HG03103 (cell line): ENCODE results near the gene FAM229A.

Source experiments
- ATAC-seq: cut with Tn5 transposase; IDR thresholded peaks from one replicate; pipeline ENCODE4 v1.9.1; 2021; ENCODE audit warnings: low read depth; ENCODE audit not compliant: unreplicated experiment

Gene FAM229A

DNA sequence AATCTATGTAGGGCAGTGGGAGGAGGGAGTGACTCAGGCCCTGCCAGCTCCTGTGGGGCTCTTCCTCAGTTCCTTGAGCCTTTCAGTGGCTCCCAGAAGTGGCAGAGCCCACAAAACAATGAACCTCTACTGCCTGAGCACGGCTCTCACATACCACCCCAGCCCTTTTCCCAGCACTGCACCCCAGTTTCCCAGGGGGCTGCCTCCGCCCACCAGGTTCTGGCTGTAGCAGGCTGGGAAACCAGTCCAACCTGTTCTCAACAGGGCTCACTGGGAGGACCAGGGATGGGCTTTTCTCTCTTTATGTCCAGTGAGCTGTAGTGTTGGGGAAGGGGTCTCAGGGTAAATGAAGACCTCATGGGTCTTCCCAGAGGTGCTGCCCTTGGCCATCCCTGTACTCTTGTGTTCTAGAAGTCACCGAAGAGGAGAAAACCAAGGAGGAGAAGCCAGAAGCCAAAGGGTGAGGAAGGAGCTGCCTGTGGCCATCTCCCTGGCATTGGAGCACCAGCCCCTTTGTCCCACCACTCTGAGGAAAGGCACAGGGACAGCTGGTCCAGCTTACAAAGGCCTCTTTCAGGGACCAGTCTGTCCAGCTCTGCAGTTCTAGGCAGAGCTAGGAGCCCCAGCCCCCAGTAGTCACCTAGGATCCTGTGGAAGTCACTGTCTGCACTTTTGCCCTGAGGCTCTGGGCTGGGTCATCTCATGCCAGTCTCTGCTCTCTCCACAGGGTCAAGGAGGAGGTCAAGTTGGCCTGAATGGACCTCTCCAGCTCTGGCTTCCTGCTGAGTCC is 29.8 kb downstream of the FAM229A start:
- ATAC-seq, result no peak

DNA sequence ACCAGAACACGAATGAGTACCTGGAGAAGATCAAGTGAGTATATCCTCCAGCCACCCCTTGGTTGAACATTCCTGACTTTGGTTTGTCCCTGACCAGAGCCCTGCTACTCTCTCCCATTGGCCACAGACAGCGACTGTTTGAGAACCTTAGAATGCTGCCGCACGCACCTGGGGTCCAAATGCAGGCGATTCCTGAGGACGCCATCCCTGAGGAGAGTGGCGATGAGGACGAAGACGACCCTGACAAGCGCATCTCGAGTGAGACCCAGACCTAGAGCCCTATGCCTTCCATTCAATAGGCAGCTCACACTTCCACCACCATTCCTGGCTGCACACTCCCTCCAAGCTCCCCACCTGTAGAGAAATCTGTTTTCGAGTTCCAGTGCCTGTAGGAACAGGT is 30.7 kb downstream of the FAM229A start:
- ATAC-seq, result no peak

DNA sequence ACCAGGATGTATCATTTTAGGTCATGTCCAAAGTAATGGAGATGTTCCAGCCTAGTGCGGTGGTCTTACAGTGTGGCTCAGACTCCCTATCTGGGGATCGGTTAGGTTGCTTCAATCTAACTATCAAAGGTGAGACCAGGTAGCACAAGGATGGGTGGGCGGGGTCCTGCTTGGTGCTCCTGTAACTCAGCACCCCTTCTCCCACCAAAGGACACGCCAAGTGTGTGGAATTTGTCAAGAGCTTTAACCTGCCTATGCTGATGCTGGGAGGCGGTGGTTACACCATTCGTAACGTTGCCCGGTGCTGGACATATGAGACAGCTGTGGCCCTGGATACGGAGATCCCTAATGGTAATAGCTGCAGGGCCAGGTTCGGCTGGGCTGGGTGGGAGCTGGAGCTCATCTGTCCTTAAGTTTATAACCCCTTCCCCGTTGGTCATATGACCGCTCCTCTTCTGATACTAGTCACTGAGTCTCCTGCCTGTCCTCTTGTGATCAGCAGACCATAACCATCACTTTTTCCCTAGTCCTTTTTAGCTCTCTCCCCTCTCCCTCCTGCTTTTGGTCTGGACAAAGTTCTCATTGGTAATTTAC is 31.6 kb downstream of the FAM229A start:
- no peak for ATAC-seq

DNA sequence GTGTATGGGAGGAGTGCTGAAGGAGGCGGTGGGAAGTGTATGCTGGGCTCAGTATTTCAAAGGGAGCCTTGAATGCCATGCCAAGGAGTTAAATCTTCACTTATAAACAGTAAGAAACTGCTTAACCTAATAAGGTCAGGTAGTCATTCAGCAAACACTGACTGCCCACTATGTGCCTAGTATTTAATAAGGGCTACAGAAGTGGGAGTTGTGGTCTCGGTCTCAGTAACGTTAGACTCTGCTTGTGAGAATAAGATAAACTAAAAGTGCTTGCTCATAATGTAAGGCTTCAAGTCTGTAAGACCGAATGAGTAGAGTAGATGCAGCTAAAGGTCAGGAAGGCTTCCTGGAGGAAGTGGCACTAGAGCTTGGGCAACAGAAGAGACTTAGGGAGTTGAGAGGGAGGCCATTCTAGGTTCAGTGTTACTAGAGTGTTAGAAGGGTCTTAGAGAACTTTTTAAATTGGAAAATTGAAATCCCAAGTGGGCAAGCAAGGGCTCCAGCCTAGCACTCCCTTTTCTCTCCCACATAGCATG is 32.3 kb downstream of the FAM229A start:
- no peak for ATAC-seq

DNA sequence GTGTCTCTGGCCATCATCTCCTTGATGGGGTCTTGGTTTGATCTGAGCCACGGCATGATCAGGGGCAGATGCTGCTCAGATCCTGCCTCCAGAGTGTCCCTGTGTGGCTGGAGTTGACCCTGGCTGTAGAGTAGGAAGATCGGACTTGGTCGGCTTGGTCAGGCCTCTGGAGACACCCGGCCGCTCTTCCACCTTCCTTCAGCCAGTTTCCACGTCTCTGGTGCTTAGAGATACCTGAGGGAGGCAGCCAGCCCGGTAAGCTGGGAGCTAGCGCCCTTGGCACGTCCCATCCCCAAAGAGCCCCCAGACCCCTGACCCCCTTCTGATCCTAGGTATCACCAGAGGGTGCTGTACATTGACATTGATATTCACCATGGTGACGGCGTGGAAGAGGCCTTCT is 35.1 kb downstream of the FAM229A start:
- no peak for ATAC-seq

DNA sequence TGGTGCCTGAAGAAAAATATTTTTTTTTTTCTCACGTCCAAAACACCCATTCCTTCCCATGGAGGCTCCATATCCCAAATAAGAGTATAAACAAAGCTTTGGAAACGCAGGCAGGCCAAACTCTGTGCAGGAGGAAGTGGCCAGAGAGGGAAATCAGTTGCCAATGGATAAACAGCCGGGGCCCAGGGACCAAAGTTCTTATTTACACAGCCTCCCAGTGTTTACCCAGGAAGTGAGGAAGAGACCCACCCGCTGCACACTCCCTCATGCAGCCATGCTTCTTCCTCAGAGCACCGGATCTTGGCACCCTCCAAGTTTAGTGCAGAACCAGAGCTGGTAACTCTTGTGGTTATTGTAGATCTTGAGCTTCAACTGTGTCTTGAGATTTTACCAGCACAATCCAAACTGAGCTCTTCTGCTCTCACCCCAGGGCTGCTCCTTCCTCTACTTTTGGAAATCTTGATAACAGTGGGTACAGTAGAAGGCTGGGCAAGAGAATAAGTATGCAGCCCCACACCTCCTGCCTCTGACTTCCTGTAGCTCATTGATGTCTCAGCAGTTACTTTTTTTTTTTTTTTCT is 40.5 kb downstream of the FAM229A start:
- no peak for ATAC-seq

DNA sequence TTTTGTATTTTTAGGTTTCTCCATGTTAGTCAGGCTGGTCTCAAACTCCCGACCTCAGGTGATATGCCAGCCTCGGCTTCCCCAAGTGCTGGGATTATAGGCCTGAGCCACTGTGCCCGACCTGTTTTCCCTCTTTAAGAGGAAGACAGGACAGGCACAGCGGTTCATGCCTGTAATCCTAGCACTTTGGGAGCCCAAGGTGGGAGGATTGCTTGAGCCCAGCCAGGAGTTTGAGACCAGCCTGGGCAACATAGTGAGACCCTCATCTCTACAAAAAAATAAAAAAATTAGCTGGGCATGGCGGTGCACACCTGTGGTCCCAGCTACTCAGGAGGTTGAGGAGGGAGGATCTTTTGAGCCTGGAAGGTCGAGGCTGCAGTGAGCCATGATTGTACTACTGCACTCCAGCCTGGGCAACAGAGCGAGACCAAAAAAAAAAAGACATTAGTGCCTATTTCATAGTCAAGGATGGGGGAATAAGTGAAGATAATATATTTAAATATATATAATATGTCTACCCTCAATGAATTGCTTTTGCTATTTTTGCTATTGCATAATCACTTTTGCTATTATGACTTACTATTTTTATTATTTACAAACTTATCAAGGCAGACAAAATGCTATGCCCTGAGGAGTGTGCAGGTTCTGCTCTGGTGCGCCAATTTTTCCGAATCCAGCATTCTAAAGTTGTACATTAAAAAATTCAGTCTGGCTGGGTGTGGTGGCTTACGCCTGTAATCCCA is 44.0 kb downstream of the FAM229A start:
- ATAC-seq, result no peak

DNA sequence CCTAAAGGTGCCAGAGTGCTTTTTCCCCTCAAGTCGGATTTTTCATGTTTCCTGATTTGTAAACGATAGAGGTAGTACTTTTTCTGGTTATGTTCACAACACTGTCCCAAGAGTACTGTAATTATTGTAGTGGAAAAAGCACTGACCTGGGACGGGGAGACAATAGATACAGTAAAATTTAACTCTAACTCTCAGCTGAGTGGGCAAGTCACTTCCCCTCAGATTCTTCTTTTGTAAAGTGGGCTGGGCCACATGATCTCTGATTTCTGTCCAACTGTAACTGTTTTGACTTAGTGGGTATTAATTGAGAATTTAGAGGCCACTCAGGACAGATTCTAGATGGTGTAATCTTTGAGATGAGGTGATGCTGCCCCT is 45.4 kb downstream of the FAM229A start:
- no peak for ATAC-seq

DNA sequence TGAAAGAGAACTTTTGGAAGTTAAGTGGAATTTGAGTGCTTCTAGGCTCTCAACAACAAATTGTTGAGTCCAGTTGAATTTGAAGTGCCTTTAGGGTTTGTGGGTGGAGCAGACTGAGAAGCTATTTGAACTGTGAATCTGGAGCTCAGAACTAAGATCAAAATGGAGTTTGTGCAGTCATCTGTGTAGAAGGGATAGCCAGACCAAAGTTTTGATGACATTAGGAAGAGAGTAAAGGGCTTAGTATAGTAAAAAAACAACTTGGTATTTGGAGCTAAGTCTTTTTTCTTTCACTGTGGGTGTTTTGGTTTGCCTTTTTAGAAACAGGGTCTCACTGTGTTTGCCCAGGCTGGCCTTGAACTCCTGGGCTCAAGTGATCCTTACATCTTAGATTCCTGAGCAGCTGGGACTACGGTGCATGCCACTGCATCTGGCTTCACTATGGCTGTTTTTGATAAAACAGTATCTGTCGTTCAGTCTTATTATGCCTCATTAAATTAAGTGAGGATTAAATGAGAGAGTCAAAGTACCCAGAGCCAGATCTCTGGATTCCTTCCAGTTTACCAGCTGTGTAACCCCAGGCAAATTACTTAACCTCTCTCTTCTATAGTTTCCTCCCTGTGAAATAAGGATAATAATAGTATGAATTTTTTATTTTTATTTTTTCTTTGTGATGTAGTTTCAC is 50.4 kb downstream of the FAM229A start:
- no peak for ATAC-seq
